DOHH2 (cell line): ENCODE results near the gene KRTAP2-1.

Experiments used
- CTCF ChIP-seq: fragments of 200-600 bp; sonication (generic); IDR thresholded peaks from one replicate; pipeline ENCODE4 v1.5.1; 2014; ENCODE audit warnings: antibody characterized with exemption, mild to moderate bottlenecking, low read depth, low read length; ENCODE audit not compliant: poor library complexity, severe bottlenecking
- EZH2phosphoT487 ChIP-seq: fragments of 200-600 bp; sonication (generic); IDR thresholded peaks from 2 replicates; pipeline ENCODE4 v1.6.1; 2017; ENCODE audit warnings: borderline replicate concordance, mild to moderate bottlenecking, antibody characterized with exemption, low read length, moderate library complexity, mixed read lengths

- TF ChIP-seq CTCF (no peak), EZH2phosphoT487 (no peak)
Measured at GRCh38 chr17:41024697-41025096, 22.4 kb downstream of the KRTAP2-1 start.
